ENCODE data around the gene GMPR2.
"Not testable (repeated sequence)": the region's sequence is repeated elsewhere in the genome, so short reads cannot be mapped to it uniquely, and the experiment has no call there.

- not testable (repeated sequence) for TF ChIP-seq TAF1, SPI1 (IDR thresholded peaks at IDR 0.05; ENCODE audit: low read depth, low read length)
Observed at GRCh38 chr14:24245350-24245749, 12.6 kb downstream of the GMPR2 start.

All from GM12891 (cell line).